ENCODE measurements around the gene CSNK1D.
"Not testable (repeated sequence)": the region's sequence is repeated elsewhere in the genome, so short reads cannot be mapped to it uniquely, and the experiment has no call there.

The CSNK1D gene

DNA sequence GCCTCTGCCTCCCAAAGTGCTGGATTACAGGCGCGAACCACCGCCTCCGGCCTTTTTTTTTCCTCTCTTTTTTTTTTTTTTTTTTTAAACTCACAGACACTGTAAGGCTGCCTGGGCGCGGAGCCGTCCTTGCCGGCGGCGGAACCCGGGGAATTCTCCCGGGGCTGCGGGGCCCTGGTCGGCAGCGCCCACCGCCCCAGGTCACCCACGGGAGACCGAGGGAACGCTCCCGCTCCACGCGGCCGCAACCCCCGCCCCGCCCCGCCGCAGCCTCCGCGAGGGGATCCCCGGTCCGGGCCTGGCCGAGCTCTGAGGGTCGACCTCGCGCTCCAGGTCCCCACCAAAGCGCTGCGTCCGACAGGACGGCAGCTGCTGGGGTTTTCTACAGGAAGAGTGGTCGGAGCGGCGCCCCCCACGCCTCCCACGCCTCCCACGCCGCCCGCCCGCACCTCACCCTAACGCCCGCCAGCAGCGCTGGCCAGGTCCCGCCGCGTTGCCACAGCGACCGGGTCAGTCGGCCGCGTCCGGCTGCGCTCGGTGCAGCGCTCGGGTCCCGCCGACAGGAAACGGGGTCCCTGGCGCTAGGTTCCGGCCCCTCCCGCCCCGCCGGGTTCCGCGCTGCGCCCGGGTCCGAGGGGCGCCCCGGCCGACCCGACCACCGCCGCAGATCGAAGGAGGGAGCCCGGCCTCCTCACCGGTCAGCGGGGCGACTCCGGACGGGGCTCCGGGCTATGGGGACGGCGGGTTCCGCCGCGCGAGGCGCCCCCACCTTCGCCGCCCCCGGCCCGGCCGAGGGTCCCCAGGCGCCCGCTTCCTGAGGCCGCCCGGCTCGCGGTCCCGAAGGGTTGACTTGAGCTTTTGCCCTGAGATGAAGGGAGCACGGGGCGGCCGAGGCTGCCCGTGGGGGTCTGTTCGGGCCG lies 60.9 kb downstream of the CSNK1D start, which contains the start of gene CCDC57:
Gene CCDC57 (minus strand): TSS at position 512 of the 920 bp plus-strand sequence. CDS start 10,898 bp downstream, outside the sequence.
- no peaks in the 10 kb centered on the region for H3K36me3 ChIP-seq (ENCODE audit: control insufficient read depth, low read length)
- peaks cover 5% of the 10 kb centered on the region for H3K27me3 ChIP-seq (ENCODE audit: control insufficient read depth, low read length)
- no peaks in the 10 kb centered on the region for H4K20me1 ChIP-seq (ENCODE audit: control insufficient read depth, insufficient read depth, low read depth, low read length)
- peak within 1 kb of the TSS; percentile 97 for H3K4me2 ChIP-seq (ENCODE audit: low read length)
- H3K9me3 ChIP-seq (ENCODE audit: control insufficient read depth, insufficient read depth, low read length), result no peaks in the 10 kb centered on the region
- peak within 1 kb of the TSS; percentile 94 for H3K4me3 ChIP-seq (ENCODE audit: low read length)
- peaks cover 12% of the 10 kb centered on the region for H3K79me2 ChIP-seq (ENCODE audit: control insufficient read depth, low read length)
- H3K9me2 ChIP-seq (replicated peaks; ENCODE audit: control insufficient read depth, low read length), result no peaks in the 10 kb centered on the region
- TF ChIP-seq EZH2phosphoT487 (IDR thresholded peaks at IDR 0.05; ENCODE audit: borderline replicate concordance, low read length), result no peak
- TF ChIP-seq, protein P1, sequence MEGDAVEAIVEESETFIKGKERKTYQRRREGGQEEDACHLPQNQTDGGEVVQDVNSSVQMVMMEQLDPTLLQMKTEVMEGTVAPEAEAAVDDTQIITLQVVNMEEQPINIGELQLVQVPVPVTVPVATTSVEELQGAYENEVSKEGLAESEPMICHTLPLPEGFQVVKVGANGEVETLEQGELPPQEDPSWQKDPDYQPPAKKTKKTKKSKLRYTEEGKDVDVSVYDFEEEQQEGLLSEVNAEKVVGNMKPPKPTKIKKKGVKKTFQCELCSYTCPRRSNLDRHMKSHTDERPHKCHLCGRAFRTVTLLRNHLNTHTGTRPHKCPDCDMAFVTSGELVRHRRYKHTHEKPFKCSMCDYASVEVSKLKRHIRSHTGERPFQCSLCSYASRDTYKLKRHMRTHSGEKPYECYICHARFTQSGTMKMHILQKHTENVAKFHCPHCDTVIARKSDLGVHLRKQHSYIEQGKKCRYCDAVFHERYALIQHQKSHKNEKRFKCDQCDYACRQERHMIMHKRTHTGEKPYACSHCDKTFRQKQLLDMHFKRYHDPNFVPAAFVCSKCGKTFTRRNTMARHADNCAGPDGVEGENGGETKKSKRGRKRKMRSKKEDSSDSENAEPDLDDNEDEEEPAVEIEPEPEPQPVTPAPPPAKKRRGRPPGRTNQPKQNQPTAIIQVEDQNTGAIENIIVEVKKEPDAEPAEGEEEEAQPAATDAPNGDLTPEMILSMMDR (IDR thresholded peaks at IDR 0.05; ENCODE audit: low read depth, low read length, poor library complexity, severe bottlenecking), result no peak
- no peaks in the 10 kb centered on the region; the same call in 1 of the 2 replicates for H3F3A ChIP-seq (ENCODE audit: control insufficient read depth, insufficient read depth)
- H3K4me1 ChIP-seq (ENCODE audit: control insufficient read depth, low read length), result peaks cover 31% of the 10 kb centered on the region
- H3K27ac ChIP-seq (ENCODE audit: low read depth, low read length), result no peak within 1 kb of the TSS

DNA sequence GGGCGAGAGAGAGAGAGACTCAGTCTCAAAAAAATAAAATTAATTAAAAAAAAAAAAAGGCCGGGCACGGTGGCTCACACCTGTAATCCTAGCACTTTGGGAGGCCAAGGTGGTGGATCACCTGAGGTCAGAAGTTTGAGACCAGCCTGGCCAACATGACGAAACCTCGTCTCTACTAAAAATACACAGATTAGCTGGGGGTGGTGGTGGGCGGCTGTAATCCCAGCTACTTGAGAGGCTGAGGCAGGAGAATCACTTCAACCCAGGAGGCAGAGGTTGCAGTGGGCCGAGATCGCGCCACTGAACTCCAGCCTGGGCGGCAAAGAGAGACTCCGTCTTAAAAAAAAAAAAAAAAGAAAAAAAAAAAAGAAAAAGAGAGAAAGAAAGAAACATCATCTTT lies 62.8 kb downstream of the CSNK1D start:
- H3K79me2 ChIP-seq (ENCODE audit: control insufficient read depth, low read length), result peaks cover 12% of the 10 kb centered on the region
- H3K9me2 ChIP-seq (replicated peaks; ENCODE audit: control insufficient read depth, low read length); H4K20me1 ChIP-seq (ENCODE audit: control insufficient read depth, insufficient read depth, low read depth, low read length); H3K4me3 ChIP-seq (ENCODE audit: low read length); H3K4me2 ChIP-seq (ENCODE audit: low read length); H3K27me3 ChIP-seq (ENCODE audit: control insufficient read depth, low read length); H3F3A ChIP-seq (ENCODE audit: control insufficient read depth, insufficient read depth); H3K9me3 ChIP-seq (ENCODE audit: control insufficient read depth, insufficient read depth, low read length); H3K36me3 ChIP-seq (ENCODE audit: control insufficient read depth, low read length); H3K27ac ChIP-seq (ENCODE audit: low read depth, low read length): not testable (repeated sequence)
- H3K4me1 ChIP-seq (ENCODE audit: control insufficient read depth, low read length), result peaks cover 30% of the 10 kb centered on the region

DNA sequence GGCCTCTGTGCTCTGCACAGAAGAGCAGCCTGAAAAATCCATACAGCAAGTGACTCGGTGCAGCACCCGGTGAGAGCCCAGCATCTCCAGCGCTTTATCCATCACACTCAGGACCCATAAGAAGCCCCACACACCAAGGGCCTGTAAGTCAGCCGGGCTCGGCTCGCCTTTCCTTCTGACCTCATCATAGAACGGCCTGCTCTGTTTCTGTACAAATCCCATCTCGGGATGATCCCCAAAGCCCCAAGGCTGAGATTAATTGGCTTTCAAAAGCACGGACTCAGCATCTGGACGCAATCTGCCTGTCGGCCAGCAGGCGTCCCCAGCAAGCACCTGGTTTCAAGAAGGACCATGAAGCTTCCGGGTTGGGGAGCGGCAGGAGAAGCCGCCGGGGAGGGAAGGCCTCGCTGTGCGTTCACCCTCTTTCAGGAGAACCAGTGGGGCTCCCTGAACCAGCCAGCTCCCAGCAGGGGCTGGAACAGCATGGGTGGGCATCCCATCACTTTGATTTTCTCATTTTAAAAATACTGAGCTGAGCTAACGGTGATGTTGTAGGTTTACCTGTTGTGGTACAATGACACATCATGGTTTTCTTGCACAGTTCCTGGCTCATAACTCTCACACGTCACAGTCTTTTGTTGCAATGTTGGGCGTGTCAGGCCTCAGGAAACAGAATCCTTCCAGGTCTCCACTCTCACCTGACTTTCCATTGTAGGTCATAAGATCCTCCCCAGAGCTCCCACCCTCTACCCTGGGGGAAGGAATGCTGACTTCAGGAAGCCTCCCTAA lies 67.6 kb downstream of the CSNK1D start:
- Histone ChIP-seq H3F3A (ENCODE audit: control insufficient read depth, insufficient read depth) (no peaks in the 10 kb centered on the region), H3K9me2 (replicated peaks; ENCODE audit: control insufficient read depth, low read length) (no peaks in the 10 kb centered on the region), H4K20me1 (ENCODE audit: control insufficient read depth, insufficient read depth, low read depth, low read length) (no peaks in the 10 kb centered on the region), H3K27me3 (ENCODE audit: control insufficient read depth, low read length) (no peaks in the 10 kb centered on the region), H3K4me2 (ENCODE audit: low read length) (peak overlapping the region; percentile 61), H3K79me2 (ENCODE audit: control insufficient read depth, low read length) (no peaks in the 10 kb centered on the region), H3K36me3 (ENCODE audit: control insufficient read depth, low read length) (0 out of 2 replicates have a peak, but pooled peaks cover 2% of the 10 kb centered on the region), H3K27ac (ENCODE audit: low read depth, low read length) (no peak overlapping the region), H3K4me3 (ENCODE audit: low read length) (peak overlapping the region; percentile 49), H3K9me3 (ENCODE audit: control insufficient read depth, insufficient read depth, low read length) (no peaks in the 10 kb centered on the region), H3K4me1 (ENCODE audit: control insufficient read depth, low read length) (peaks cover 13% of the 10 kb centered on the region)
- no peak for TF ChIP-seq EZH2phosphoT487 (IDR thresholded peaks at IDR 0.05; ENCODE audit: borderline replicate concordance, low read length)
- TF ChIP-seq, protein P1 (IDR thresholded peaks at IDR 0.05; ENCODE audit: low read depth, low read length, poor library complexity, severe bottlenecking), result peak; percentile 88
